ENCODE results near the gene NEDD1.
A peak's percentile ranks its signal among the peaks of the same experiment; 100 is the strongest.

Gene NEDD1

GRCh38 chr12:96897421-96897820, 9.6 kb upstream of the NEDD1 start:
- H3K27ac ChIP-seq = no peak overlapping the region
- TF ChIP-seq, protein P1, sequence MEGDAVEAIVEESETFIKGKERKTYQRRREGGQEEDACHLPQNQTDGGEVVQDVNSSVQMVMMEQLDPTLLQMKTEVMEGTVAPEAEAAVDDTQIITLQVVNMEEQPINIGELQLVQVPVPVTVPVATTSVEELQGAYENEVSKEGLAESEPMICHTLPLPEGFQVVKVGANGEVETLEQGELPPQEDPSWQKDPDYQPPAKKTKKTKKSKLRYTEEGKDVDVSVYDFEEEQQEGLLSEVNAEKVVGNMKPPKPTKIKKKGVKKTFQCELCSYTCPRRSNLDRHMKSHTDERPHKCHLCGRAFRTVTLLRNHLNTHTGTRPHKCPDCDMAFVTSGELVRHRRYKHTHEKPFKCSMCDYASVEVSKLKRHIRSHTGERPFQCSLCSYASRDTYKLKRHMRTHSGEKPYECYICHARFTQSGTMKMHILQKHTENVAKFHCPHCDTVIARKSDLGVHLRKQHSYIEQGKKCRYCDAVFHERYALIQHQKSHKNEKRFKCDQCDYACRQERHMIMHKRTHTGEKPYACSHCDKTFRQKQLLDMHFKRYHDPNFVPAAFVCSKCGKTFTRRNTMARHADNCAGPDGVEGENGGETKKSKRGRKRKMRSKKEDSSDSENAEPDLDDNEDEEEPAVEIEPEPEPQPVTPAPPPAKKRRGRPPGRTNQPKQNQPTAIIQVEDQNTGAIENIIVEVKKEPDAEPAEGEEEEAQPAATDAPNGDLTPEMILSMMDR (conservative IDR thresholded peaks at IDR 0.05) = no peak
- TF ChIP-seq ZFX (IDR thresholded peaks at IDR 0.05) = no peak

DNA sequence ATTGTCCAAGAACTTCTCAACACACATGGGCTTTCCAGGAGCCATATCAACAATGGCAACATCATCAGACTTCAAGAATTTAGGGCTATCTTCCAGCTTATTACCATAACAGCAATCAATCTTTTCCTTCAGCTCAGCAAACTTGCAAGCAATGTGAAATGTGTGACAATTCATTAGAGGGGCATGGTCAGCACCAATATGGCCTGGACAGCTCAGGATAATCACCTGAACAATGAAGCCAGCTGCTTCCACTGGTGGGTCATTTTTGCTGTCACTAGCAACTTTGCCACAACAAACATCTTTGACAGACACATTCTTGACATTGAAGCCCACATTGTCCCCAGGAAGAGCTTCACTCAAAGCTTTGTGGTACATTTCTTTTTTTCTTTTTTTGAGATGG, 5.9 kb upstream of the NEDD1 start:
- TF ChIP-seq ZFX (IDR thresholded peaks at IDR 0.05) = no peak
- TF ChIP-seq, protein P1 (conservative IDR thresholded peaks at IDR 0.05) = no peak
- H3K27ac ChIP-seq = no peak overlapping the region

DNA sequence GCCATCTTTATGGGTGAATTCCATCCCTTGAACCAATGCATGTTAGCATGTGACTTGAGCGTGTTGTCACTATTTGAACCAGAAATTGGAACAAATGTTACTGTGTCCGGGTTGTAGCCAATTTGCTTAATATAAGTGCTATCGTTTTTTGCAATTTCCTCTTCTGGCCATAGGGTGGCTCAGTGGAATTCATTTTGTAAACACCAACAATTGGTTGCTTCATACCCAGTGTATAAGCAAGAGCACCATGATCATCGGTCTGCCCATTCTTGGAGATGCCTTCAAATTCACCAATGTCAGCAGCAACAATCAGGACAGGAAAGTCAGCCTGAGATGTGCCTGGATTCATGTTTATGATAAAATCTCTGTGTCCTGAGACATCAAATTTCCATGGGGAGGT, 5.0 kb upstream of the NEDD1 start:
- TF ChIP-seq, protein P1 (conservative IDR thresholded peaks at IDR 0.05) = peak; percentile 28
- no peak for TF ChIP-seq ZFX (IDR thresholded peaks at IDR 0.05)
- no peak overlapping the region for H3K27ac ChIP-seq

DNA sequence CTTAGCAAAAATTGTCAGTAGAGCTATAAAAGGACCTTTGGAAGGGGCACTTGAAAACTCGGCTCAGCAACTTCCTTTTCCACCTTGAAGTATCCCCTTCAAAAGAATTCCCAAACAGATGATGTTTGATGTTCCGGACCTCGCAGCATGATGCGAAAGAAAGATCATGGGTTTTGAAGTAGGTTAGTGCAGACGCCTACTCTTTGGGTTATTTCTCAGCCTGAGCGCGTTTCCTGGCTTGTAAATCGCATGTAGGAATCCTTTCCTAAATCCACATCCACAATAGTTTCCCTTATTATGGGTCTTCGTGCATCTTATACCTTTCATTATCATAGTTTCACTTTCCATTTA, 584 bp upstream of the NEDD1 start:
- TF ChIP-seq, protein P1 (conservative IDR thresholded peaks at IDR 0.05) = no peak
- TF ChIP-seq ZFX (IDR thresholded peaks at IDR 0.05) = no peak
- H3K27ac ChIP-seq = peak overlapping the region; percentile 87

GRCh38 chr12:96907671-96908422, 790 bp downstream of the NEDD1 start:
- TF ChIP-seq, protein P1 (conservative IDR thresholded peaks at IDR 0.05) = no peak
- TF ChIP-seq ZFX (IDR thresholded peaks at IDR 0.05) = no peak
- H3K27ac ChIP-seq = peak overlapping the region; percentile 87

DNA sequence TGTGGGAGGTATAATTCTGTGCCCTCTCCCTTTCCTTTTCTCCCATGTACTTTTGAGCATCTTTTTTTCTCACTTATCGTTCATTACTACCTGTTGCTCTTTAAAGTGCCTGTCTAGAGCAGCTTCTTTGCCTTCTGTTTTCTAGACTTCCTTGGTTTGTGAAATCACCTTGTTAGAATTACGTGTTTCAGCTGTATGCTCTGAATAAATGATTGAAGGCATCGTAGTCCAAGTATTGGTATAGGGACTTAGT, 1.3 kb downstream of the NEDD1 start:
- H3K27ac ChIP-seq = no peak overlapping the region
- TF ChIP-seq, protein P1 (conservative IDR thresholded peaks at IDR 0.05) = no peak
- TF ChIP-seq ZFX (IDR thresholded peaks at IDR 0.05) = no peak

DNA sequence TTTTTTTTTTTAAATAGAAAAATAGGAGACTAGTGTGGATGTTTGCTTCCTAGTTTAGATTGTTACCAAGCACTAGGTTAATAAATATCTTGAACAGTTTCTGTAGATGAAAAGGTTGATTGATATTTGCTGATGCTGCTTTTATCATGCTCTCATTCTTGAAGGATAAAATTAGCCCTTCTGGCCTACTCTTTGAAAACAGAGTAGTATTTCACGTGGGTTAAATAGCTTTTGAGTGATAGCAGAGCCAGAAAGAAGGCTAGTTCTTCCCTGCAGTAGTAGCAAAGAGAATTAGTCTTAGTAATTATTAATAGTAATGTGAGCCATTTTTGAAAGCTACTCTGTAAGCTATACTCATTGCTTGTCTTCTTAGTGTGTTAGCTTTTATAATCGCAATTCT, 5.2 kb downstream of the NEDD1 start:
- no peak overlapping the region for H3K27ac ChIP-seq
- TF ChIP-seq ZFX (IDR thresholded peaks at IDR 0.05) = no peak
- TF ChIP-seq, protein P1 (conservative IDR thresholded peaks at IDR 0.05) = no peak

Data from C4-2B (cell line).